ENCODE results near the gene MORN3. TPM values are rescaled to one million over a fixed set of nuclear protein-coding genes. Genes with fewer than 3 reads are reported as not detected.

MORN3 gene
- total RNA-seq, 1 donor from 2014 or later = 0.20 TPM

GRCh38 chr12:121608301-121608700 is 61.2 kb downstream of the MORN3 start:
- Mint-ChIP-seq H3K9me3 (no peaks in the 10 kb centered on the region), H3K36me3 (ENCODE audit: low read depth) (no peaks in the 10 kb centered on the region), H3K27ac (no peak overlapping the region), H3K4me1 (peaks cover 2% of the 10 kb centered on the region), H3K27me3 (no peaks in the 10 kb centered on the region), H3K4me3 (no peak overlapping the region)
- TF ChIP-seq, protein P1, sequence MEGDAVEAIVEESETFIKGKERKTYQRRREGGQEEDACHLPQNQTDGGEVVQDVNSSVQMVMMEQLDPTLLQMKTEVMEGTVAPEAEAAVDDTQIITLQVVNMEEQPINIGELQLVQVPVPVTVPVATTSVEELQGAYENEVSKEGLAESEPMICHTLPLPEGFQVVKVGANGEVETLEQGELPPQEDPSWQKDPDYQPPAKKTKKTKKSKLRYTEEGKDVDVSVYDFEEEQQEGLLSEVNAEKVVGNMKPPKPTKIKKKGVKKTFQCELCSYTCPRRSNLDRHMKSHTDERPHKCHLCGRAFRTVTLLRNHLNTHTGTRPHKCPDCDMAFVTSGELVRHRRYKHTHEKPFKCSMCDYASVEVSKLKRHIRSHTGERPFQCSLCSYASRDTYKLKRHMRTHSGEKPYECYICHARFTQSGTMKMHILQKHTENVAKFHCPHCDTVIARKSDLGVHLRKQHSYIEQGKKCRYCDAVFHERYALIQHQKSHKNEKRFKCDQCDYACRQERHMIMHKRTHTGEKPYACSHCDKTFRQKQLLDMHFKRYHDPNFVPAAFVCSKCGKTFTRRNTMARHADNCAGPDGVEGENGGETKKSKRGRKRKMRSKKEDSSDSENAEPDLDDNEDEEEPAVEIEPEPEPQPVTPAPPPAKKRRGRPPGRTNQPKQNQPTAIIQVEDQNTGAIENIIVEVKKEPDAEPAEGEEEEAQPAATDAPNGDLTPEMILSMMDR (IDR thresholded peaks at IDR 0.05) = no peak
- ATAC-seq (ENCODE audit: low read depth) (no peak), DNase-seq (no peak)
- intact Hi-C loops (cut with micrococcal nuclease) = no loop called here
- POLR2A ChIA-PET = no interaction called here
- CTCF ChIA-PET = no interaction called here

DNA sequence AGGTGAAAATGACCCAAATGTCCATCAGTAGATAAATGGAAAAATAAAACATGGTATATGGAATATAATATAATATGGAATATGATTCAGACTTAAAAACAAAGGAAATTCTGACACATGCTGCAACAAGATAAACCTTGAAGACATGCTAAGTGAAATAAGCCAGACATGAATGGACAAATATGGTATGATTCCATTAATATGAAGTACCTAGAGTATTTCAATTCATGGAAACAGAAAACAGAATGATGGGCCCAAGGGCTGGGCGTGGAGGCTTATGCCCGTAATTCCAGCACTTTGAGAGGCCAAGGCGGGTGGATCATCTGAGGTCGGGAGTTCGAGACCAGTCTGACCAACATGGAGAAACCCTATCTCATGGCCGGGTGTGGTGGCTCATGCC is 65.9 kb downstream of the MORN3 start:
- DNase-seq (no peak), ATAC-seq (ENCODE audit: low read depth) (no peak)
- Mint-ChIP-seq H3K36me3 (ENCODE audit: low read depth) (no peaks in the 10 kb centered on the region), H3K4me3 (no peak overlapping the region), H3K27ac (no peak overlapping the region), H3K27me3 (no peaks in the 10 kb centered on the region), H3K9me3 (no peaks in the 10 kb centered on the region), H3K4me1 (peaks cover 2% of the 10 kb centered on the region)
- POLR2A ChIA-PET = no interaction called here
- TF ChIP-seq, protein P1 (IDR thresholded peaks at IDR 0.05) = no peak
- CTCF ChIA-PET = no interaction called here
- intact Hi-C loops (cut with micrococcal nuclease) = no loop called here

DNA sequence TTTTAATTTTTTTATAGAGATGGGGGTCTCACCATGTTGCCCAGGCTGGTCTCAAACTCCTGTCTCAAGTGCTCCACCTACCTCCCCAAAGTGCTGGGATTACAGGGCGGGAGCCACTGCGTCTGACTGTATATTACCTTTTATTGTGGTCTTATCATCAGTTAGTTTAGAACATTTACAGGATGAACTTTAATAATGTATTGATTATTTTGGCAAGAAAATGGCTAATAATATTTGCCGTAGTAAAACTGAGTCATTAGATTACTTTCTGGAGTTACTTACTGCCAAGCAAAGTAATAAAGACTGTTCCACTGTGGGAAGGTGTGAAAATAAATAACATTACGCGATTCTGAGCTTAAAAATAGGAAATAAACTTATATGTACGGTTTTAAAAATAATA is 66.7 kb downstream of the MORN3 start:
- TF ChIP-seq, protein P1 (IDR thresholded peaks at IDR 0.05) = no peak
- Mint-ChIP-seq H3K4me3 (no peak overlapping the region), H3K27ac (no peak overlapping the region), H3K9me3 (no peaks in the 10 kb centered on the region), H3K27me3 (no peaks in the 10 kb centered on the region), H3K4me1 (peaks cover 2% of the 10 kb centered on the region), H3K36me3 (ENCODE audit: low read depth) (no peaks in the 10 kb centered on the region)
- ChIA-PET POLR2A (interaction anchor here (1.0 kb wide), 1 partner anchor 13 kb away, joined by 4 read pairs; no protein-coding TSS in a partner anchor), CTCF (no interaction called here)
- intact Hi-C loops (cut with micrococcal nuclease) = no loop called here
- no peak for ATAC-seq (ENCODE audit: low read depth)
- DNase-seq = no peak

- ChIA-PET POLR2A (interaction anchor here (0.7 kb wide), 1 partner anchor 901 kb away, joined by 4 read pairs; no protein-coding TSS in a partner anchor), CTCF (no interaction called here)
- no peak overlapping the region for H3K27ac Mint-ChIP-seq
These were observed 68.6 kb downstream of the MORN3 start for GRCh38 chr12:121600702-121601336.

More at GRCh38 chr12:121600702-121601336, 68.6 kb downstream of the MORN3 start:
- Mint-ChIP-seq H3K4me1 (peaks cover 2% of the 10 kb centered on the region), H3K9me3 (no peaks in the 10 kb centered on the region), H3K27me3 (no peaks in the 10 kb centered on the region), H3K4me3 (no peak overlapping the region), H3K36me3 (ENCODE audit: low read depth) (no peaks in the 10 kb centered on the region)
- intact Hi-C loops (cut with micrococcal nuclease) = no loop called here
- no peak for DNase-seq
- ATAC-seq (ENCODE audit: low read depth) = no peak
- TF ChIP-seq, protein P1 (IDR thresholded peaks at IDR 0.05) = no peak

Other genes with a start within 250 kb of the MORN3 start
- 197 and 236 TPM in 2 replicates for gene KDM2B, start 88.6 kb downstream of the MORN3 start, total RNA-seq
- 85.8 and 86.3 TPM in 2 replicates for gene ORAI1, start 43.1 kb downstream of the MORN3 start, total RNA-seq
- gene TMEM120B, start 43.1 kb upstream of the MORN3 start, total RNA-seq = 7.3 and 8.3 TPM in 2 replicates
- gene RHOF, start 124.0 kb upstream of the MORN3 start, total RNA-seq = 133 and 142 TPM in 2 replicates
- 36.0 and 40.3 TPM in 2 replicates for gene SETD1B, start 134.4 kb upstream of the MORN3 start, total RNA-seq
- not detected in 2 replicates for gene HPD, start 189.2 kb upstream of the MORN3 start, total RNA-seq
- gene PSMD9, start 219.1 kb upstream of the MORN3 start, total RNA-seq = 35.9 and 40.2 TPM in 2 replicates
- 0.91 and 1.2 TPM in 2 replicates for gene CFAP251, start 248.9 kb upstream of the MORN3 start, total RNA-seq

Measured in activated B cell treated with CpG ODN at 0.5 μM for 24 hours (primary cell).